GM23338 (cell line): ENCODE results near the gene IPO13. TPM values are rescaled to one million over a fixed set of nuclear protein-coding genes. Genes with fewer than 3 reads are reported as not detected.

Experiments
- ATAC-seq: fragments of 200-7000 bp; cut with Tn5 transposase; 3 replicates; pipeline ENCODE4 v1.9.1; 2020
- DNase-seq: peaks from one replicate; pipeline ENCODE4 v3.0.0-alpha.2; 2015; ENCODE audit warnings: low spot score
- H2AFZ ChIP-seq: fragments of 200-600 bp; sonication (generic); 2 replicates; pipeline ENCODE4 v1.8.0; 2016; ENCODE audit warnings: antibody characterized with exemption, mild to moderate bottlenecking, moderate library complexity
- H3F3A ChIP-seq: fragments of 200-600 bp; sonication (generic); replicated peaks from 2 replicates; pipeline ENCODE4 v1.8.0; 2017; ENCODE audit warnings: antibody characterized with exemption, mixed run types, low read depth
- H3K27ac ChIP-seq: fragments of 200-600 bp; sonication (generic); 2 replicates; pipeline ENCODE4 v1.6.1; 2016; ENCODE audit warnings: low read depth
- H3K27me3 ChIP-seq: fragments of 200-600 bp; sonication (generic); 2 replicates; pipeline ENCODE4 v1.8.0; 2016; ENCODE audit warnings: mild to moderate bottlenecking, mixed run types, moderate library complexity; ENCODE audit not compliant: insufficient read depth
- H3K36me3 ChIP-seq: fragments of 200-600 bp; sonication (generic); 2 replicates; pipeline ENCODE4 v1.8.0; 2016; ENCODE audit warnings: mild to moderate bottlenecking; ENCODE audit not compliant: insufficient read depth
- H3K4me1 ChIP-seq: fragments of 200-600 bp; sonication (generic); 2 replicates; pipeline ENCODE4 v1.8.0; 2016; ENCODE audit warnings: mild to moderate bottlenecking, moderate library complexity; ENCODE audit not compliant: insufficient read depth
- H3K4me2 ChIP-seq: fragments of 200-600 bp; sonication (generic); 2 replicates; pipeline ENCODE4 v1.7.1; 2017; ENCODE audit warnings: mixed run types
- H3K4me3 ChIP-seq: fragments of 200-600 bp; sonication (generic); 2 replicates; pipeline ENCODE4 v1.6.1; 2016; ENCODE audit warnings: mixed run types
- H3K79me2 ChIP-seq: fragments of 200-600 bp; sonication (generic); replicated peaks from 2 replicates; pipeline ENCODE4 v1.8.0; 2017; ENCODE audit warnings: mild to moderate bottlenecking; ENCODE audit not compliant: insufficient read depth
- H3K9me2 ChIP-seq: fragments of 200-600 bp; sonication (generic); 2 replicates; pipeline ENCODE4 v1.8.0; 2017; ENCODE audit not compliant: insufficient read depth
- H4K20me1 ChIP-seq: fragments of 200-600 bp; sonication (generic); replicated peaks from 2 replicates; pipeline ENCODE4 v1.8.0; 2017; ENCODE audit warnings: mild to moderate bottlenecking; ENCODE audit not compliant: insufficient read depth
- H3K27ac Mint-ChIP-seq: 2 replicates; pipeline ENCODE4 v1.8.0; 2020; ENCODE audit warnings: inconsistent platforms, mild to moderate bottlenecking, moderate library complexity, mixed read lengths
- H3K27me3 Mint-ChIP-seq: 3 replicates; pipeline ENCODE4 v1.8.0; 2022; ENCODE audit warnings: low read depth, mild to moderate bottlenecking, moderate library complexity, mixed read lengths, inconsistent platforms; ENCODE audit not compliant: insufficient read depth, poor library complexity
- H3K36me3 Mint-ChIP-seq: 3 replicates; pipeline ENCODE4 v1.8.0; 2021; ENCODE audit warnings: low read depth, mild to moderate bottlenecking, inconsistent platforms, moderate library complexity, mixed read lengths
- H3K4me1 Mint-ChIP-seq: 3 replicates; pipeline ENCODE4 v1.8.0; 2020; ENCODE audit warnings: mild to moderate bottlenecking, inconsistent platforms, mixed read lengths
- H3K4me3 Mint-ChIP-seq: 3 replicates; pipeline ENCODE4 v1.8.0; 2021; ENCODE audit warnings: moderate library complexity, mild to moderate bottlenecking, inconsistent platforms, mixed read lengths
- H3K9me3 Mint-ChIP-seq: 3 replicates; pipeline ENCODE4 v1.8.0; 2020; ENCODE audit warnings: moderate library complexity, mild to moderate bottlenecking, inconsistent platforms, mixed read lengths
- CREB1 ChIP-seq: fragments of 250-450 bp; sonication (Bioruptor Pico); IDR thresholded peaks from 2 replicates; pipeline ENCODE4 v1.5.0; 2020; ENCODE audit warnings: low read depth, mild to moderate bottlenecking, moderate library complexity
- CTCF ChIP-seq, 2 experiments: fragments of 200-600 bp in 1 of 2; sonication (generic) in 1 of 2; conservative IDR thresholded peaks; 2 replicates each; pipeline versions ENCODE4 v1.5.1 to v1.6.1; 2016 to 2017; ENCODE audit warnings: antibody characterized with exemption in 2 of 2, low read depth in 2 of 2, mild to moderate bottlenecking in 2 of 2, moderate library complexity in 1 of 2
- ETS1 ChIP-seq: IDR thresholded peaks from 2 replicates; pipeline ENCODE4 v1.6.1; 2016; ENCODE audit warnings: antibody characterized with exemption
- EZH2 ChIP-seq: fragments of 200-600 bp; sonication (generic); IDR thresholded peaks from one replicate; pipeline ENCODE4 v1.8.0; 2017; ENCODE audit warnings: antibody characterized with exemption, mild to moderate bottlenecking, low read depth; ENCODE audit not compliant: unreplicated experiment
- EZH2phosphoT487 ChIP-seq: fragments of 200-600 bp; sonication (generic); IDR thresholded peaks from one replicate; pipeline ENCODE4 v1.8.1; 2018; ENCODE audit warnings: antibody characterized with exemption; ENCODE audit not compliant: unreplicated experiment
- NANOG ChIP-seq: IDR thresholded peaks from 2 replicates; pipeline ENCODE4 v1.6.1; 2016; ENCODE audit warnings: antibody characterized with exemption, borderline replicate concordance
- POLR2AphosphoS5 ChIP-seq: IDR thresholded peaks from 2 replicates; pipeline ENCODE4 v1.6.1; 2016; ENCODE audit warnings: antibody characterized with exemption, low read depth
- STAT1 ChIP-seq: IDR thresholded peaks from one replicate; pipeline ENCODE4 v1.6.1; 2016; ENCODE audit warnings: antibody characterized with exemption; ENCODE audit not compliant: unreplicated experiment
- ZNF114 ChIP-seq: fragments of 250-450 bp; sonication (Bioruptor Pico); IDR thresholded peaks from 2 replicates; pipeline ENCODE4 v1.5.0; 2020; ENCODE audit warnings: mild to moderate bottlenecking, moderate library complexity
- ZNF462 ChIP-seq: fragments of 250-450 bp; sonication (Bioruptor Pico); IDR thresholded peaks from 2 replicates; pipeline ENCODE4 v1.5.0; 2020; ENCODE audit warnings: mild to moderate bottlenecking, moderate library complexity
- polyA plus RNA-seq: library from polyadenylated mRNA; unstranded; fragments of >200 nt; fragmentation: Nextera tagmentation; extraction: Ambion mirVana; gene quantifications from 2 replicates; pipeline ENCODE4 v1.2.1, GENCODE V29; 2016
- total RNA-seq: library from RNA; depleted of rRNA; stranded (reverse); fragments of >200 nt; shearing (Covaris generic); gene quantifications from 2 replicates; pipeline ENCODE4 v1.2.3, GENCODE V29; 2014

IPO13 gene
- total and polyA plus RNA-seq, 2 experiments from 2014 or later: 10.4 to 22.8 TPM

- TF ChIP-seq ZNF462 (CRISPR knock-in tag) (no peak), CREB1 (no peak), ETS1 (no peak), EZH2 (no peak), ZNF114 (CRISPR knock-in tag) (no peak), NANOG (no peak), STAT1 (no peak)
Measured at GRCh38 chr1:43969416-43969745, 22.6 kb downstream of the IPO13 start (continued).

- DNase-seq (peak; percentile 99), ATAC-seq (peak; percentile 92)
- H3K36me3 ChIP-seq: no peaks in the 10 kb centered on the region
- H4K20me1 ChIP-seq: peaks cover 3% of the 10 kb centered on the region; the same call in 1 of the 2 replicates
- no peaks in the 10 kb centered on the region; the same call in 1 of the 2 replicates for H3F3A ChIP-seq
- Mint-ChIP-seq H3K36me3 (peaks cover 39% of the 10 kb centered on the region), H3K27me3 (peaks cover 11% of the 10 kb centered on the region), H3K9me3 (no peaks in the 10 kb centered on the region), H3K4me3 (peak within 1 kb of the TSS; percentile 99), H3K4me1 (peaks cover 18% of the 10 kb centered on the region), H3K27ac (peak within 1 kb of the TSS; percentile 89)
- peak within 1 kb of the TSS; percentile 98 for H3K4me2 ChIP-seq
- H3K9me2 ChIP-seq: no peaks in the 10 kb centered on the region
- 0 out of 2 replicates have a peak within 1 kb of the TSS, but pooled peaks have one; percentile 19 for H3K27ac ChIP-seq
- H3K4me3 ChIP-seq: peak within 1 kb of the TSS; percentile 100
- H2AFZ ChIP-seq: peak within 1 kb of the TSS; percentile 94
- peaks cover 9% of the 10 kb centered on the region for H3K79me2 ChIP-seq
- peaks cover 18% of the 10 kb centered on the region for H3K4me1 ChIP-seq
- H3K27me3 ChIP-seq: no peaks in the 10 kb centered on the region
- TF ChIP-seq ETS1 (peak; percentile 92), CTCF (conservative IDR thresholded peaks at IDR 0.05; ENCODE audit: low read depth in 2 of 2) (0 out of 4 replicates have a peak, but pooled peaks of 1 of the 2 experiments have one; percentile 10), CREB1 (0 out of 2 replicates have a peak, but pooled peaks have one; percentile 7), POLR2AphosphoS5 (peak; percentile 51; the same call in 1 of the 2 replicates), EZH2 (no peak), EZH2phosphoT487 (no peak)
Measured at GRCh38 chr1:43969746-43970466, 23.2 kb downstream of the IPO13 start, which contains the start of gene DPH2. Gene DPH2, plus strand, starts transcription at chr1:43970010. Its CDS starts 166 bp downstream, at chr1:43970176.
